A549 (cell line): ENCODE data around the gene LEMD1. TPM values are rescaled to one million over a fixed set of nuclear protein-coding genes. Genes with fewer than 3 reads are reported as not detected.

Experiments used
- ATAC-seq, 2 experiments: fragments of 200-7000 bp in 1 of 2; fragments of >200 bp in 1 of 2; cut with Nextera tagmentation in 1 of 2; cut with Tn5 transposase in 1 of 2; 3 replicates each; pipeline versions ENCODE4 v1.8.0 to v1.9.1; 2018 to 2020; ENCODE audit warnings: mild to moderate bottlenecking in 1 of 2, moderate library complexity in 1 of 2
- CTCF ChIA-PET: fragments of 300-600 bp; sonication (Branson Sonifier 250); formaldehyde crosslinking; extraction: SDS; loops from one replicate; lab custom pipeline; 2021; ENCODE audit warnings: antibody characterized with exemption, inconsistent platforms; lab: Yijun Ruan, JAX
- POLR2A ChIA-PET: fragments of 350-600 bp; formaldehyde crosslinking; extraction: SDS; loops from one replicate; lab custom pipeline; 2021; ENCODE audit warnings: antibody characterized with exemption, inconsistent platforms; lab: Yijun Ruan, JAX
- DNase-seq, 2 experiments: peaks; one replicate each; pipeline versions ENCODE4 v3.0.0 to v3.0.0-alpha.2; 2011 to 2016; ENCODE audit warnings: low read depth in 1 of 2, low spot score in 1 of 2
- FAIRE-seq: peaks from 2 replicates; lab custom pipeline; 2011; peaks lifted over from hg19 to GRCh38; lab: Jason Lieb, UNC
- H3K27ac ChIP-seq, 2 experiments: fragments of >200 bp; sonication (Bioruptor Twin); formaldehyde crosslinking; 3 replicates each; pipeline ENCODE4 v1.5.1; 2016 to 2017
- H3K4me1 ChIP-seq: fragments of >200 bp; sonication (Bioruptor Twin); formaldehyde crosslinking; 3 replicates; pipeline ENCODE4 v1.6.1; 2016
- H3K4me2 ChIP-seq: fragments of >200 bp; sonication (Bioruptor Twin); formaldehyde crosslinking; 3 replicates; pipeline ENCODE4 v1.6.1; 2016
- H3K4me3 ChIP-seq: fragments of >200 bp; sonication (Bioruptor Twin); formaldehyde crosslinking; 3 replicates; pipeline ENCODE4 v1.5.1; 2016
- H3K9me3 ChIP-seq: fragments of >200 bp; sonication (Bioruptor Twin); formaldehyde crosslinking; 3 replicates; pipeline ENCODE4 v1.6.1; 2016
- E2F6 ChIP-seq: IDR thresholded peaks from 2 replicates; pipeline ENCODE4 v1.6.1; 2012; ENCODE audit warnings: low read depth, borderline replicate concordance
- EHF ChIP-seq: fragments of 250-450 bp; sonication (Bioruptor Pico); IDR thresholded peaks from 2 replicates; pipeline ENCODE4 v1.5.0; 2020; ENCODE audit warnings: mild to moderate bottlenecking
- GATA3 ChIP-seq: IDR thresholded peaks from 2 replicates; pipeline ENCODE4 v1.6.1; 2012; ENCODE audit warnings: borderline replicate concordance
- HES2 ChIP-seq: fragments of >200 bp; sonication (Bioruptor Twin); formaldehyde crosslinking; IDR thresholded peaks from 2 replicates; pipeline ENCODE4 v1.6.1; 2016
- HOXA7 ChIP-seq: fragments of 250-450 bp; sonication (Bioruptor Pico); IDR thresholded peaks from 2 replicates; pipeline ENCODE4 v1.5.0; 2020; ENCODE audit warnings: mild to moderate bottlenecking, moderate library complexity
- NFE2L2 ChIP-seq: fragments of 150-350 bp; conservative IDR thresholded peaks from 2 replicates; pipeline ENCODE4 v1.6.1; 2014; ENCODE audit warnings: low read length
- NPAS2 ChIP-seq: fragments of 250-450 bp; sonication (Bioruptor Pico); IDR thresholded peaks from 2 replicates; pipeline ENCODE4 v1.8.0; 2022; ENCODE audit warnings: mild to moderate bottlenecking, moderate library complexity, borderline replicate concordance
- RFX5 ChIP-seq: fragments of 450-650 bp; IDR thresholded peaks from 2 replicates; pipeline ENCODE4 v1.7.1; 2014; ENCODE audit warnings: antibody characterized with exemption, mild to moderate bottlenecking, moderate library complexity
- SREBF2 ChIP-seq: fragments of 450-650 bp; IDR thresholded peaks from 2 replicates; pipeline ENCODE4 v1.6.1; 2014; ENCODE audit warnings: mild to moderate bottlenecking, moderate library complexity
- ZC3H11A ChIP-seq: fragments of 450-650 bp; IDR thresholded peaks from 2 replicates; pipeline ENCODE4 v1.6.1; 2014; ENCODE audit warnings: antibody characterized with exemption, mild to moderate bottlenecking
- ZNF302 ChIP-seq: fragments of 250-450 bp; sonication (Bioruptor Pico); IDR thresholded peaks from 2 replicates; pipeline ENCODE4 v1.9.0; 2021; ENCODE audit warnings: inconsistent platforms, mild to moderate bottlenecking, moderate library complexity
- WGBS: methylation state at CpG from one replicate; pipeline ENCODE4 v1.1.6; 2017; ENCODE audit errors: missing lambda C conversion rate; 5-methylcytosine and 5-hydroxymethylcytosine counted together
- polyA plus RNA-seq, 4 experiments: library from polyadenylated mRNA; depleted of rRNA in 3 of 4; stranded (reverse); fragments of >200 nt; fragmentation: RNase III in 1 of 4; extraction: RNeasy Plus Mini Kit Qiagen cat#74134 plus additional on column Dnase treatment in 1 of 4; gene quantifications; 2 replicates in 3 of 4; 3 replicates in 1 of 4; pipeline ENCODE4 v1.2.3, GENCODE V29; 2011 to 2017
- TF ChIP-seq, protein P1 (sequence below): fragments of >200 bp; sonication (Bioruptor Twin); formaldehyde crosslinking; IDR thresholded peaks from 3 replicates; pipeline ENCODE4 v1.6.1; 2016
- TF ChIP-seq, protein P2 (sequence below): fragments of 250-450 bp; sonication (Bioruptor Pico); IDR thresholded peaks from 2 replicates; pipeline ENCODE4 v1.5.0; 2020; ENCODE audit warnings: low read depth, mild to moderate bottlenecking, moderate library complexity

The LEMD1 gene
- polyA plus RNA-seq, 2 of the 4 experiments (the other 2 are of a cell fraction) = 0.14 to 0.18 TPM

DNA sequence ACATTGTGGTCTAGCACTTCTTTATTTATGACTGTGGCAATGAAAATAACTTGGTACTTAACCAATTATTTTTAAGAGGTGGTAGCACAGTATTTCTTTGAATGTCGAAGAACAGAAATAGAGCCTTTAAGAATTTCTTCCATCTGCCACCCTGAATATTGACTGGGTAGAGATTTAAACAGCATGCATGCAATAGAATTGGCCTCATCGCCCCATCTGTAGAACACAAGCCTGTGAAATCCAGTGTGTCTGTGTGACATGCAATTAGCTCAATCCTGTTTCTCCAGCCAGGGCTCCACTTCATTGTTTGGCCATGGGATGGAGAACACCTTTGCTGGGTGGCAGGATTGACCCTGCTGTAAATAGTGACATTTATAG, 48.1 kb downstream of the LEMD1 start:
- 89% methylated on average over 2 of the region's 2 CpGs for WGBS
- H3K27ac ChIP-seq = peak overlapping the region; percentile 57 to 81
- H3K4me3 ChIP-seq = no peak overlapping the region
- CTCF ChIA-PET = interaction anchor here (1.3 to 7.2 kb wide), 5 partner anchors 8 to 150 kb away, joined by 4 to 49 read pairs (median 5); no protein-coding TSS in a partner anchor
- H3K4me1 ChIP-seq = peaks cover 44% of the 10 kb centered on the region
- no peaks in the 10 kb centered on the region for H3K9me3 ChIP-seq
- TF ChIP-seq EHF (CRISPR knock-in tag) = no peak
- no peak for TF ChIP-seq ZNF302 (CRISPR knock-in tag)
- TF ChIP-seq, protein P1, sequence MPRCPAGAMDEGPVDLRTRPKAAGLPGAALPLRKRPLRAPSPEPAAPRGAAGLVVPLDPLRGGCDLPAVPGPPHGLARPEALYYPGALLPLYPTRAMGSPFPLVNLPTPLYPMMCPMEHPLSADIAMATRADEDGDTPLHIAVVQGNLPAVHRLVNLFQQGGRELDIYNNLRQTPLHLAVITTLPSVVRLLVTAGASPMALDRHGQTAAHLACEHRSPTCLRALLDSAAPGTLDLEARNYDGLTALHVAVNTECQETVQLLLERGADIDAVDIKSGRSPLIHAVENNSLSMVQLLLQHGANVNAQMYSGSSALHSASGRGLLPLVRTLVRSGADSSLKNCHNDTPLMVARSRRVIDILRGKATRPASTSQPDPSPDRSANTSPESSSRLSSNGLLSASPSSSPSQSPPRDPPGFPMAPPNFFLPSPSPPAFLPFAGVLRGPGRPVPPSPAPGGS = no peak
- TF ChIP-seq, protein P2, sequence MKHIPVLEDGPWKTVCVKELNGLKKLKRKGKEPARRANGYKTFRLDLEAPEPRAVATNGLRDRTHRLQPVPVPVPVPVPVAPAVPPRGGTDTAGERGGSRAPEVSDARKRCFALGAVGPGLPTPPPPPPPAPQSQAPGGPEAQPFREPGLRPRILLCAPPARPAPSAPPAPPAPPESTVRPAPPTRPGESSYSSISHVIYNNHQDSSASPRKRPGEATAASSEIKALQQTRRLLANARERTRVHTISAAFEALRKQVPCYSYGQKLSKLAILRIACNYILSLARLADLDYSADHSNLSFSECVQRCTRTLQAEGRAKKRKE = no peak
- DNase-seq = no peak
- FAIRE-seq = no peak
- POLR2A ChIA-PET = no interaction called here
- peak overlapping the region; percentile 82 for H3K4me2 ChIP-seq
- ATAC-seq = no peak

GRCh38 chr1:205373022-205373797, 48.6 kb downstream of the LEMD1 start:
- 91% methylated on average over 9 of the region's 9 CpGs for WGBS
- no peak overlapping the region for H3K4me2 ChIP-seq
- H3K9me3 ChIP-seq = no peaks in the 10 kb centered on the region
- CTCF ChIA-PET = interaction anchor here (0.6 to 7.2 kb wide), 5 partner anchors 19 to 189 kb away, joined by 3 to 49 read pairs (median 3); no protein-coding TSS in a partner anchor
- H3K27ac ChIP-seq = peak overlapping the region in 1 of 2 experiments; percentile 8; a peak in 1 of 6 replicates
- TF ChIP-seq SREBF2 (no peak), NPAS2 (CRISPR knock-in tag) (no peak), RFX5 (no peak), HOXA7 (no peak), E2F6 (no peak), GATA3 (no peak)
- POLR2A ChIA-PET = no interaction called here
- ATAC-seq (no peak), DNase-seq (no peak), FAIRE-seq (no peak)
- no peak overlapping the region for H3K4me3 ChIP-seq
- H3K4me1 ChIP-seq = peaks cover 44% of the 10 kb centered on the region

DNA sequence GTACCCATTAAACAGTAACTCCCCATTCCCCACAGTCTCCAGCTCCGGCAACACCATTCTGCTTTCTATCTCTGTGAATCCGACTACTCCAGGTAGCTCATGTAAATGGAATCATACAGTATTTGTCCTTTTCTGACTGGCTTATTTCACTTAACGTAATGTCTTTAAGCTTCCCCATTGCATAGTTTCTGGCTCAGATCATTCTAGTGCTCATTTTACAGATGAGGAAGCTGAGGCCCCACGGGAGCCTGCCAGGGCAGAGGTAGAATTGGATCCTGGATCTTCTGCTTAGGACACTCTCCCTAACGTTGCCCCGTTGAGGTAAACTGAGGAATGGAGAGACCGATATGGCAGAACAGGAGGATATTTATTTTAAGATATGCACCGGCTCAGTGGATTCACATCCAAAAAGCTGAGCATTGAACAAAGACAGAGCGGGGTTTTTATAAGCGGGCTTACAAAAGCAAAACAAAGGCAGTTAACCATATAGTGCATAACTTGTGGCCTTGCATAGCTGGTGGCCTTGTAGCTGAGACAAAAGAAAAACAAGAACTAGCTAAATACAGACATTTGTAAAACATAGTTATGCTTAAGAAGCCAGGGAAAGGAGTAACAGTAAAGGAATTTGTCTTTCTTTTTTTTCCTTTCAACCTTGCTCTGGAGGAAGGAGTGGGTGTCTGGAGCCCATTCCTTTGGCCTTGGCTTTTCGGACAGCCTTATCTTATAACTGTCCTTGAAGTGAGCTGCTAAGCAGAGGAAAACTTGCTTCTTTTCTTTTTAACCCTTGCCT, 49.8 kb downstream of the LEMD1 start:
- POLR2A ChIA-PET = no interaction called here
- ATAC-seq (no peak), FAIRE-seq (no peak), DNase-seq (no peak)
- Histone ChIP-seq H3K4me2 (no peak overlapping the region), H3K27ac (no peak overlapping the region), H3K4me1 (peaks cover 42% of the 10 kb centered on the region), H3K9me3 (no peaks in the 10 kb centered on the region), H3K4me3 (no peak overlapping the region)
- CTCF ChIA-PET = interaction anchor here (1.0 to 7.2 kb wide), 7 partner anchors 18 to 152 kb away, joined by 3 to 49 read pairs (median 4); no protein-coding TSS in a partner anchor
- WGBS = 72% methylated on average over 11 of the region's 11 CpGs
- TF ChIP-seq NFE2L2 (no peak), ZC3H11A (no peak), EHF (CRISPR knock-in tag) (no peak), HES2 (no peak)
- TF ChIP-seq, protein P2 = no peak
